ENCODE results near the gene STARD3. TPM values are rescaled to one million over a fixed set of nuclear protein-coding genes. Genes with fewer than 3 reads are reported as not detected.
"Not testable (repeated sequence)": the region's sequence is repeated elsewhere in the genome, so short reads cannot be mapped to it uniquely, and the experiment has no call there.

Gene STARD3
- total RNA-seq, result 100 to 1,000 TPM in 2 of 6 donors, 10 to 100 TPM in 4; 27.5 to 315 (median 84.1) TPM

- H3K4me1 ChIP-seq, result peaks cover 55 to 73% (median 64%) of the 10 kb centered on the region in 4 donors
- H3K36me3 ChIP-seq, result no peaks in the 10 kb centered on the region
- 0% methylated on average over 29 to 67 of the region's 69 CpGs for WGBS, 2 donors
- no peaks in the 10 kb centered on the region for H3K27me3 ChIP-seq
- H3K4me3 ChIP-seq, result peak within 1 kb of the TSS; percentile 43 to 80 (median 73)
- peak; percentile 92 to 96 for ATAC-seq (ENCODE audit: low FRiP score in 2 of 2)
- no peak for TF ChIP-seq EP300 (IDR thresholded peaks at IDR 0.05)
- TF ChIP-seq POLR2AphosphoS5 (IDR thresholded peaks at IDR 0.05), result peak; percentile 77 to 86
- TF ChIP-seq POLR2A (IDR thresholded peaks at IDR 0.05), result peak in 2 of 4 donors; percentile 65 to 81
- peak in 4 of 6 experiments; percentile 29 to 44 (median 40) for TF ChIP-seq CTCF (IDR thresholded peaks at IDR 0.05)
- peak within 1 kb of the TSS; percentile 86 to 95 (median 90) for H3K27ac ChIP-seq
- peak; percentile 93 to 99 for DNase-seq
- no peaks in the 10 kb centered on the region for H3K9me3 ChIP-seq
These were observed at the start of gene STARD3 for GRCh38 chr17:39636927-39637736. STARD3 (plus strand) TSS chr17:39637144; CDS start chr17:39653532, 16,388 bp downstream.

DNA sequence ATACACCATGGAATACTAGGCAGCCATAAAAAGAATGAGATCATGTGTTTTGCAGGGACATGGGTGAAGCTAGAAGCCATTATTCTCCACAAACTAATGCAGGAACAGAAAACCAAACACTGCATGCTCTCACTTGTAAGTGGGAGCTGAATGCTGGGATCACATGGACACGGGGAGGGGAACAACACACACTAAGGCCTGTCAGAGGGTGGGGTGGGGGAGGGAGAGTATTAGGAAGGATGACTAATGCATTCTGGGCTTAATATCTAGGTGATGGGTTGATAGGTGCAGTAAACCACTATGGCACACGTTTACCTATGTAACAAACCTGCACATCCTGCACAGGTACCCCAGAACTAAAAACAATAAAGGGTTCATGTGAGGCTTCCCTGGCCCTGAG lies 46.8 kb upstream of the STARD3 start:
- not testable (repeated sequence) for DNase-seq; H3K4me3 ChIP-seq; H3K27ac ChIP-seq; H3K36me3 ChIP-seq; H3K4me1 ChIP-seq; ATAC-seq (ENCODE audit: low FRiP score in 2 of 2); H3K9me3 ChIP-seq; H3K27me3 ChIP-seq
- WGBS, 2 donors, result 54 to 58% methylated on average over 2 of the region's 2 CpGs

GRCh38 chr17:39591958-39592954 lies 44.7 kb upstream of the STARD3 start:
- peak; percentile 27 to 31 for ATAC-seq (ENCODE audit: low FRiP score in 2 of 2)
- DNase-seq, result peak in 1 of 2 donors; percentile 27
- 4 to 7% methylated on average over 4 to 21 of the region's 22 CpGs for WGBS, 2 donors
- Histone ChIP-seq H3K27me3 (peaks cover 0 to 22% (median 12%) of the 10 kb centered on the region in 4 donors), H3K4me3 (no peak overlapping the region), H3K36me3 (no peaks in the 10 kb centered on the region), H3K4me1 (peaks cover 0 to 4% (median 0%) of the 10 kb centered on the region in 4 donors), H3K9me3 (no peaks in the 10 kb centered on the region), H3K27ac (no peak overlapping the region)
- TF ChIP-seq POLR2AphosphoS5 (IDR thresholded peaks at IDR 0.05) (no peak), CTCF (IDR thresholded peaks at IDR 0.05) (no peak), POLR2A (IDR thresholded peaks at IDR 0.05) (no peak), EP300 (IDR thresholded peaks at IDR 0.05) (no peak)

DNA sequence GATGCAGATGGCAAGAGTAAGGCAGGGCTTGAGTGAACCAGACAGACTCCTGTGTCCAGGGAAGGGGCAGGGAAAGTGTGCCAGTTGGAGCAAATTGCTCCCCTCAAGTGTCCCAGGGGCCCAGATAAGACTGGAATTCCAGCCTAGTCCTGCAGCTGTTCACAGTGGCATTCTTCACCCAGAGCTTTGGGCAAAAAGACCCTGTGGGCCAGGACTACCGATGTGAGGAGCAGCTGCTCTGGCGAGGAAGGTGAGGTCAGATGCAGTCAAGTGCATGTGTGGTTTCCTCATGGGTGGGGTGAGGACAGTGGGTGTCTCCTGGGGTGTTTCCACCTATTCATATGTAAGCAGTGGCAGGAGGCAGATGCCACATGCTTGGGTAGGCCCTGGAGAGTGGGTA lies 43.6 kb upstream of the STARD3 start:
- ATAC-seq (ENCODE audit: low FRiP score in 2 of 2) (no peak), DNase-seq (no peak)
- no peak for TF ChIP-seq POLR2A (IDR thresholded peaks at IDR 0.05)
- TF ChIP-seq POLR2AphosphoS5 (IDR thresholded peaks at IDR 0.05), result no peak
- no peak for TF ChIP-seq CTCF (IDR thresholded peaks at IDR 0.05)
- TF ChIP-seq EP300 (IDR thresholded peaks at IDR 0.05), result no peak
- H3K4me1 ChIP-seq, result peaks cover 0 to 12% (median 3%) of the 10 kb centered on the region in 4 donors
- no peaks in the 10 kb centered on the region for H3K9me3 ChIP-seq
- WGBS, 2 donors, result 64 to 80% methylated on average over 1 to 2 of the region's 2 CpGs
- H3K36me3 ChIP-seq, result no peaks in the 10 kb centered on the region
- H3K4me3 ChIP-seq, result no peak overlapping the region
- no peak overlapping the region for H3K27ac ChIP-seq
- H3K27me3 ChIP-seq, result peaks cover 0 to 32% (median 19%) of the 10 kb centered on the region in 4 donors

GRCh38 chr17:39595294-39595693 lies 41.6 kb upstream of the STARD3 start:
- Histone ChIP-seq H3K9me3 (no peaks in the 10 kb centered on the region), H3K36me3 (no peaks in the 10 kb centered on the region), H3K4me3 (no peak overlapping the region), H3K27ac (no peak overlapping the region), H3K4me1 (peaks cover 5 to 29% (median 15%) of the 10 kb centered on the region in 4 donors), H3K27me3 (peaks cover 0 to 50% (median 31%) of the 10 kb centered on the region in 4 donors)
- 21 to 28% methylated on average over 4 of the region's 4 CpGs for WGBS, 2 donors
- TF ChIP-seq EP300 (IDR thresholded peaks at IDR 0.05) (no peak), POLR2A (IDR thresholded peaks at IDR 0.05) (no peak)
- DNase-seq (no peak), ATAC-seq (ENCODE audit: low FRiP score in 2 of 2) (no peak)

All from upper lobe of left lung (tissue), 6 donors.